ENCODE results near the gene PIP5K1B.

The PIP5K1B gene

GRCh38 chr9:69056191-69056815 is 351.3 kb downstream of the PIP5K1B start:
- H3K36me3 ChIP-seq (ENCODE audit: insufficient read depth, low read length) = peaks cover 55% of the 10 kb centered on the region; the same call in 1 of the 2 replicates
- H3K9ac ChIP-seq (ENCODE audit: low read depth, low read length, poor library complexity, severe bottlenecking) = no peak overlapping the region
- no peak overlapping the region for H3K4me3 ChIP-seq (ENCODE audit: low read length, poor library complexity, severe bottlenecking)
- H3F3A ChIP-seq (ENCODE audit: low read depth) = no peaks in the 10 kb centered on the region
- TF ChIP-seq EZH2phosphoT487 (IDR thresholded peaks at IDR 0.05; ENCODE audit: borderline replicate concordance) (no peak), CTCF (conservative IDR thresholded peaks at IDR 0.05; ENCODE audit: low read length) (no peak)
- H3K4me1 ChIP-seq (ENCODE audit: insufficient read depth, low read length, poor library complexity, severe bottlenecking) = peaks cover 22% of the 10 kb centered on the region
- H3K9me3 ChIP-seq (ENCODE audit: insufficient read depth, low read depth, low read length) = no peaks in the 10 kb centered on the region
- no peak overlapping the region for H3K4me2 ChIP-seq (ENCODE audit: low read depth, low read length, poor library complexity, severe bottlenecking)
- no peaks in the 10 kb centered on the region for H3K9me2 ChIP-seq (replicated peaks; ENCODE audit: low read depth, low read length)
- H2AFZ ChIP-seq (ENCODE audit: low read length) = no peak overlapping the region
- peaks cover 8% of the 10 kb centered on the region; the same call in 1 of the 2 replicates for H3K79me2 ChIP-seq (ENCODE audit: insufficient read depth, low read length)
- H3K27me3 ChIP-seq (ENCODE audit: insufficient read depth, low read length, poor library complexity, severe bottlenecking) = no peaks in the 10 kb centered on the region
- H4K20me1 ChIP-seq (ENCODE audit: insufficient read depth, low read length, poor library complexity, severe bottlenecking) = no peaks in the 10 kb centered on the region

- no peaks in the 10 kb centered on the region for H3K9me3 ChIP-seq (ENCODE audit: insufficient read depth, low read depth, low read length)
- H3K79me2 ChIP-seq (ENCODE audit: insufficient read depth, low read length) = peaks cover 14% of the 10 kb centered on the region
Observed at GRCh38 chr9:69058101-69058500, 353.1 kb downstream of the PIP5K1B start.

More at GRCh38 chr9:69058101-69058500, 353.1 kb downstream of the PIP5K1B start:
- H3K9me2 ChIP-seq (replicated peaks; ENCODE audit: low read depth, low read length) = no peaks in the 10 kb centered on the region
- H3F3A ChIP-seq (ENCODE audit: low read depth) = no peaks in the 10 kb centered on the region
- H3K4me2 ChIP-seq (ENCODE audit: low read depth, low read length, poor library complexity, severe bottlenecking) = no peak overlapping the region
- no peak overlapping the region for H3K9ac ChIP-seq (ENCODE audit: low read depth, low read length, poor library complexity, severe bottlenecking)
- peaks cover 22% of the 10 kb centered on the region for H3K4me1 ChIP-seq (ENCODE audit: insufficient read depth, low read length, poor library complexity, severe bottlenecking)
- H3K36me3 ChIP-seq (ENCODE audit: insufficient read depth, low read length) = peaks cover 59% of the 10 kb centered on the region; the same call in 1 of the 2 replicates
- TF ChIP-seq EZH2phosphoT487 (IDR thresholded peaks at IDR 0.05; ENCODE audit: borderline replicate concordance) (no peak), CTCF (conservative IDR thresholded peaks at IDR 0.05; ENCODE audit: low read length) (no peak)
- no peaks in the 10 kb centered on the region for H4K20me1 ChIP-seq (ENCODE audit: insufficient read depth, low read length, poor library complexity, severe bottlenecking)
- H3K4me3 ChIP-seq (ENCODE audit: low read length, poor library complexity, severe bottlenecking) = no peak overlapping the region
- no peaks in the 10 kb centered on the region for H3K27me3 ChIP-seq (ENCODE audit: insufficient read depth, low read length, poor library complexity, severe bottlenecking)
- no peak overlapping the region for H2AFZ ChIP-seq (ENCODE audit: low read length)

Measured in Loucy (cell line).